EL (cell line): ENCODE results near the gene HECW1.
"Not testable (repeated sequence)": the region's sequence is repeated elsewhere in the genome, so short reads cannot be mapped to it uniquely, and the experiment has no call there.

Source experiments
- DNase-seq: peaks from one replicate; pipeline ENCODE4 v3.0.0-alpha.2; 2016

HECW1 gene

GRCh38 chr7:43557831-43558495 lies 445.5 kb downstream of the HECW1 start:
- no peak for DNase-seq

GRCh38 chr7:43559171-43559945 lies 446.9 kb downstream of the HECW1 start:
- DNase-seq, result no peak

GRCh38 chr7:43559946-43560335 lies 447.5 kb downstream of the HECW1 start:
- no peak for DNase-seq

- DNase-seq, result no peak
These were observed 448.4 kb downstream of the HECW1 start for GRCh38 chr7:43560742-43561330.

- no peak for DNase-seq
These were observed 449.9 kb downstream of the HECW1 start for GRCh38 chr7:43562383-43562782.

GRCh38 chr7:43565786-43566185 lies 453.3 kb downstream of the HECW1 start:
- peak; percentile 55 for DNase-seq

GRCh38 chr7:43568529-43568928 lies 456.1 kb downstream of the HECW1 start:
- peak; percentile 93 for DNase-seq

GRCh38 chr7:43569424-43569823 lies 457.0 kb downstream of the HECW1 start:
- peak; percentile 83 for DNase-seq

GRCh38 chr7:43570688-43571365 lies 458.4 kb downstream of the HECW1 start:
- peak; percentile 7 for DNase-seq

GRCh38 chr7:43572516-43573049 lies 460.1 kb downstream of the HECW1 start:
- DNase-seq, result peak; percentile 98

- not testable (repeated sequence) for DNase-seq
These were observed 461.4 kb downstream of the HECW1 start for GRCh38 chr7:43573832-43574231.

GRCh38 chr7:43575506-43575905 lies 463.1 kb downstream of the HECW1 start:
- no peak for DNase-seq

GRCh38 chr7:43576241-43576640 lies 463.8 kb downstream of the HECW1 start:
- no peak for DNase-seq

GRCh38 chr7:43577485-43577951 lies 465.1 kb downstream of the HECW1 start:
- peak; percentile 42 for DNase-seq

- peak; percentile 90 for DNase-seq
These were observed 470.3 kb downstream of the HECW1 start, which contains the start of gene STK17A for GRCh38 chr7:43582503-43583423. STK17A (plus strand) TSS chr7:43583108; CDS start chr7:43583244, 136 bp downstream.

GRCh38 chr7:43583424-43584194 lies 471.2 kb downstream of the HECW1 start:
- peak; percentile 68 for DNase-seq

- DNase-seq, result peak; percentile 75
These were observed 471.7 kb downstream of the HECW1 start for GRCh38 chr7:43584195-43584586.

- not testable (repeated sequence) for DNase-seq
These were observed 472.3 kb downstream of the HECW1 start for GRCh38 chr7:43584733-43585132.

GRCh38 chr7:43585562-43585961 lies 473.1 kb downstream of the HECW1 start:
- peak; percentile 60 for DNase-seq

GRCh38 chr7:43586251-43586900 lies 473.9 kb downstream of the HECW1 start:
- peak; percentile 57 for DNase-seq
